Activated CD4-positive, alpha-beta T cell treated with anti-CD3 and anti-CD28 coated beads for 48 hours (primary cell): ENCODE results near the gene KRT75.
"Not testable (repeated sequence)": the region's sequence is repeated elsewhere in the genome, so short reads cannot be mapped to it uniquely, and the experiment has no call there.

Experiments used
- DNase-seq: peaks from one replicate; pipeline ENCODE4 v3.0.0-alpha.2; 2020

The KRT75 gene

GRCh38 chr12:52414936-52415335 is 19.2 kb downstream of the KRT75 start:
- DNase-seq: no peak

GRCh38 chr12:52413782-52414345 is 20.3 kb downstream of the KRT75 start:
- DNase-seq: no peak

DNA sequence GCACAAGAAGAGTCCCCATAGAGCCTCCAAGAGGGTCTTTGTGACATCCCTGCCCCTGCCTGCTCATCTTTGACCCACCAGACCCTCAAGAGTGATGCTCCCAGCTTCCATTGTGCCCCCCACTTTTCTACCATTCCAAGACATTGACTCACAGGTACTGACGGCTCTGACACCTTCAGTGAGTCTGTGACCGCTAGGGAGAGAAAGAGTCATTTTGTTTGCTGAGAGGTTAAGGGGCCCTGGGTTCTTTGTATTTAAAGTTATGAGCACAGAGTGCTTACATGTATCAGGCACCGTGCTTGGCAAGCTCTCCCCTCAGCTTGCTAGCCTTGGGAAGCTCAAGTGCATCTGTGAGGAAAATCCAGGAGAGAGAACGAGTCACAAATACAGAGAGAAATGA is 21.0 kb downstream of the KRT75 start:
- DNase-seq: no peak

DNA sequence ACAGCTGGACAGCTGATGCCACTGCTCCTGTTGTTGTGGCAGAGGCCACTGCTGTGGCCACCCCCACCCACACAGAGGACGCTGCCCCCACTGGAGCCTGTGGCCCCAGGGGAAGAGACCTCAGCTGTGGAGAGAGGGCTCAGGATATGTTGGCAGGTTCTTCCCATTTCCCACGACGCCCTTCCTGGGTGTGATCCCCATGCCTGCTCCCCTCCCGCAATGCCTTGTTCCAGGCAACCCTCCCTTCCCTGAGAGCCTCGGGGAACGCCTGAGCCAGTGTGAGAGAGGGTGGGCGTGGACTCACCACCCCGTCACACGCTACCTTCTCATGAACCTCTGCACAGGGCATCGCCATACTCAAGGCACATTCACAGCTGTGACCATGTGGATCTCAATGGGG is 22.4 kb downstream of the KRT75 start:
- no peak for DNase-seq

DNA sequence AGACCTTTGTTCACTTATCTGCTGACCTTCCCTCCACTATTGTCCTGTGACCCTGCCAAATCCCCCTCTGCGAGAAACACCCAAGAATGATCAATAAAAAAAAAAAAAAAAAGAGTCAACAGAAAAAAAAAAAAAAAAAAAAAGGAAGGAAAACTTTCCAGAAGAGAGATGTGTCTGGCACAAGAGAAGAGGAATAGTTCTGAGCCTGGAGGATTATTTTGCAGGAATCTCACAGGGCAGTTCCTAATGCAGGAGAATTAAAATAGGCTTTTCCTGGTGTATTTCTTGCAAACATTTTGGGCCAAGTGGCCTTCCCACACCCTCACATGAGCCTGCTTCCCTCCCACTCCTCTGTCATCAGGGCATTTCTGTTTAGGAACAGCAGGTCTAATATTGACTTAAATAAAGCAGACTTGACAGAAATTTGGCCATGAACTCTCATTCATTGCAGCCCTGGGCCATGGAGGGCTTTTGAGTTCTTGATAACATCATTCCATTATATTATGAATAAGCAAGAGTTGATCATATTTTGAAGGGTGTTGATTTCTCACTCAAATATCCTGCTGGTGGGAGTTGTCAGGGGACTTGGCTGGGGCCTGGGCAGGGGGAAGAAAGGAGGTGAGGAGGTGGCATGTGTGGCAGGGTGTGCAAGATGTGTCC is 23.5 kb downstream of the KRT75 start:
- not testable (repeated sequence) for DNase-seq

DNA sequence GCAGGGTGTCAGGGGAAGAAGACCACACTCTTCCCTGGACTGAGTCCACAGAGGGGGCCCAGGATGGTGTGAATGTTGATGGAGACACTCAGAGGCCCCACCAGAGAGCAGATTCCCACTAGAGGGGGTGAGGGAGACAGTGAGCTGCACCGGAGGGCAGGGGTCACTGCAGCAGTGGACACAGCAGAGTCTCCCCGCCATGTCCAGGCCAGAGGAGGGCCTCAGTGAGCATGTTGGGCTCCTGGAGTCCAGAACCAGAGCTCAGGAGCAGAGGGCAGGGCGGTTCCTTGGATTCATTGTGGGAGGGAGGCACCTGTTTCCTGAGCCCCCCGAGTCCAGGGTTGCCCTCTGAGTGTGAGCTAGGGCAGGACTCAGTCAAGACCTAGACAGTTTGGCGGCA is 26.3 kb downstream of the KRT75 start:
- DNase-seq: no peak

- no peak for DNase-seq
These were observed 28.2 kb downstream of the KRT75 start, which contains the start of gene KRT82 for GRCh38 chr12:52405922-52406385. Gene KRT82, minus strand, starts transcription at chr12:52406335. Its CDS starts 58 bp downstream, at chr12:52406277.

- no peak for DNase-seq
These were observed 29.2 kb downstream of the KRT75 start for GRCh38 chr12:52404951-52405350.

DNA sequence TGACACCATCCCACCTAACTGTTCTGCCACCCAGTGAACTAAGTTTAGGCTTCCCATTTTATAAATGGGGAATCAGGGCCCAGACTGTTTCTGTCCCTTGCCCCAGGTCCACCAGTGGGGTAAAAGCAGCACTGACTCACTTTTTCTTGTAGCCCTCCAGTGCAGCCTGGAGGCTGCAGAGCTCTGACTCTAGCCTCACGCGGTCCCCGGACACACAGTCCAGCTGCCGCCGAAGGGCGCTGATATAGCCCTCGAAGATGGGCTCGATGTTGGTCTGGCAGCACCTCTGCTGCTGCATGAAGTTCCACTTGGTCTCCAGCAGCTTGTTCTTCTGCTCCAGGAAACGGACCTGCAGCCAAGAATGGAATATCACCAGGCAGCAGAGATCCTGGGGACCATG is 30.6 kb downstream of the KRT75 start:
- no peak for DNase-seq

DNA sequence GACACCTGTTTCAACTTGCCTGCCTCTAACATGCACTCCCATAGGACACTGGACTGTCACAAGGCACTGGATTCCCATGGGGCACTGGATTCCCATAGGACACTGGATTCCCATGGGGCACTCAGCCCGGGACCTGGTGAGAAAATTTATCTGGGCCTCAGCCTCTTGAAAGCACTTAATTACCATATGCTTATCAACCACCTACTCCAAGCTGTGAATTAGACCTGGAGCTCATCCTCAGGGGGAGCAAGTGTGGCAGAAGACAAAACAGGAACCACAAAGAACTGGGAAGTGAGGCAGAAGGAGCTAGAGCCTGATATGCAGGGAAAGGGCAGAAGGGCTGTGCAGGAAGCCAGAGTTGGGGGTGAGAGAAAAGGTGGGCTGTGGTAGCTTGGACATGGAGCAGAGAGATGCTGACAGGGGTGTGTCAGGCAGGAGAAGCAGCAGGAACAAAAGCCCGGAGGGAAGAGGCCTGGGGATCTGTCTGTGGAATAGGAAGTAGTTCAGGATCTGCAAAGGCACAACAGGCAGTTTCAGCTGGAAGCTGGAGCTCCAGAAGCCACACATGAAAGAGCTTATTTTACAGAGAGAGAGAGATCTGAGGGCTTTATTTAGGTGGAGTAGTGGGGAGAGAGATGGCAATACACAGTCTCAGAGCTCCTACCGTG is 31.2 kb downstream of the KRT75 start:
- DNase-seq: no peak

GRCh38 chr12:52402377-52402776 is 31.8 kb downstream of the KRT75 start:
- no peak for DNase-seq

DNA sequence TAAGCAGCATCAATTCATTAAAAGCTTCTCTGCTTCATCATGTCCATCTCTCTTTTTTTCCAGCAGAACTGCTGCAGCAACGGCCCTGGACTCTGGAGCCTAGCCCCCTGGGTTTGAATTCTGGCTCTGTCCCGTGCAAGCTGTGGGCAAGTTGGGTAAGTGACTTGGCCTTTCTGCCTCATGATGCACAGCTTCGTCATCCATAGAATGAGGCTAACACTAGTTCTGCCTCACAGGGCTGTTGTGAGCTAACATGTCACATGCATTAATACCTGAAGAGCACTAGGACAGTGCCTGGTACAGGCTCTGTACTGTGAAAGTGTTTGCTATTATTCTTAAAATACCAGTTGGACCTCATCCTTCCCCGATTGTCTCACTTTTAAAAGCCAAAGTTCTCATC is 32.2 kb downstream of the KRT75 start:
- no peak for DNase-seq

DNA sequence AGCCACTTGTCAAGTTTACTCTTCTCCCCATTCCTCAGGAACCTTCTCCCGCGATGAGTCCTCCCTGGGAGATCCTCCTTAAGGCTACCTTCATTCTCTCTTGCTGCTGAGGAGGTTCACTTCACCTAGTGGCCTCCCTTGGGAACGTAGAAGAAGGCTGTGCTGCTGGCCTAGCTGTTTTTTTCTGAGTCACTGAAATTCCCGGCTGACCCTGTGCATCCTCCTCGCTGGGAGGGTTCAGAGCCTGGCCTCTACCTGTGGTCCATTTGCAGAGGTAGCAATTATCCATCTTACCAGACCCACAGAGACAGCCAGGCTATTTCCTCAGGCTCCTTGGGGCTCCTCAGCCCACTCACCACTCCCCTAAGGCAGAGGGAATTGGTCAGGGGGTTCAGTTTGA is 32.6 kb downstream of the KRT75 start:
- no peak for DNase-seq

DNA sequence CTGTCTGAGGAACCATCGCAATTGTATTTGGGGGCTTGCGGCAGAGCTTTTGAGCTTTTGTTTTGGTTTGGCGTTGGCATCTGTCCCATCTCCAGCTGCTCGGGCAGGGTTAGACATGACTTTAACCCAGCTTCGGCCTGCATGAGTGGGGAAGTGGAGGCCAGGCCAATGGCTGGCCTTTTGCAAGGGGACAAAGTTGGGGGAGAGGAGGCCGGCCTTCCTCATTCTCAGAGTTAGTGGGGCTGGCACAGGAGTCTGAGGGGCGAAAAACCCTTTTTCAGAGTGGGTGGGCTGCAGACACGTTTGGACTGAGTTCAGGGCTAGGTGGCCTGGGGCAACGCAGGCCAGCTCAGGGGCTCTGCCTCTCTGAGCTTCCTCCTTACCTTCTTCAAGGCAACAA is 33.3 kb downstream of the KRT75 start:
- DNase-seq: no peak

DNA sequence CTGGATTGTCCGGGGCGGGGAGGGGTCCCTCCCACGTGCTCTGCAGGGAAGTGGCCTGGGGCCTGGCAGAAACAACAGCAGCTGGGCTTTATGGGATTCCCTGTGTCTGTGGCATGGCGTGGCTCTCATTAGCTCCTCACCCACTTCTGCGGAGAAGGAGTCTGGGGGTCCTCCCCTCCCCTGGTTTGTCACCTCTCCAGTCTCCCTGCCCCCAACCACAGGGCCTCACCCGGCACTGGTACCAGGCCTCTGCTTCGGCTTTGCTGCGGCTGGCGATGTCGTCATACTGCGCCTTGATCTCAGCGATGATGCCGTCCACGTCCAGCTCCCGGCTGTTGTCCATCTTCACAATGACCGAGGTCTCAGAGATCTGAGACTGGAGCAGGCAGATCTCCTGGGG is 34.4 kb downstream of the KRT75 start:
- no peak for DNase-seq

- DNase-seq: no peak
These were observed 36.0 kb downstream of the KRT75 start for GRCh38 chr12:52398176-52398575.

DNA sequence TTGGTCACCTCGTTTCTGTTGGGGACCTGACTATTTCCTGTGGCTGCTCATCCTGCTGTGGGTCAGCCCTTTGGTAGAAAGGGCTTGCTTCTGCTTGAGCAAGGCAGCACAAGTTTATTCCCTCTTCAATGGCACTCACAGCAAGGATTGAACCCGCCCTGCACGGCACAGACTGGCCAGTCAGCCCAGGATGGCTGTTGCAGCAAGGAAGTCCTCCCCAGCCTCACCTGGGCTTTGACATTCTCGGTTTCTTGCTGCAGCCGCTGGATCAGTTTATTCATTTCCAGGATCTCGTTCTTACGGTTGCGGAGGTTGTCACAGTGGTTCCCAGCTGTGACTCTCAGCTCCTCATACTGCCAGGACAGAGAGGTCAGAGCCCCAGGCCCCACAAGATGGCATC is 37.5 kb downstream of the KRT75 start:
- no peak for DNase-seq

- DNase-seq: peak; percentile 41
These were observed 38.3 kb downstream of the KRT75 start for GRCh38 chr12:52395761-52396434.

- DNase-seq: no peak
These were observed 39.2 kb downstream of the KRT75 start for GRCh38 chr12:52394836-52395405.

GRCh38 chr12:52392465-52393007 is 41.6 kb downstream of the KRT75 start:
- DNase-seq: no peak

GRCh38 chr12:52391618-52392002 is 42.6 kb downstream of the KRT75 start:
- no peak for DNase-seq

DNA sequence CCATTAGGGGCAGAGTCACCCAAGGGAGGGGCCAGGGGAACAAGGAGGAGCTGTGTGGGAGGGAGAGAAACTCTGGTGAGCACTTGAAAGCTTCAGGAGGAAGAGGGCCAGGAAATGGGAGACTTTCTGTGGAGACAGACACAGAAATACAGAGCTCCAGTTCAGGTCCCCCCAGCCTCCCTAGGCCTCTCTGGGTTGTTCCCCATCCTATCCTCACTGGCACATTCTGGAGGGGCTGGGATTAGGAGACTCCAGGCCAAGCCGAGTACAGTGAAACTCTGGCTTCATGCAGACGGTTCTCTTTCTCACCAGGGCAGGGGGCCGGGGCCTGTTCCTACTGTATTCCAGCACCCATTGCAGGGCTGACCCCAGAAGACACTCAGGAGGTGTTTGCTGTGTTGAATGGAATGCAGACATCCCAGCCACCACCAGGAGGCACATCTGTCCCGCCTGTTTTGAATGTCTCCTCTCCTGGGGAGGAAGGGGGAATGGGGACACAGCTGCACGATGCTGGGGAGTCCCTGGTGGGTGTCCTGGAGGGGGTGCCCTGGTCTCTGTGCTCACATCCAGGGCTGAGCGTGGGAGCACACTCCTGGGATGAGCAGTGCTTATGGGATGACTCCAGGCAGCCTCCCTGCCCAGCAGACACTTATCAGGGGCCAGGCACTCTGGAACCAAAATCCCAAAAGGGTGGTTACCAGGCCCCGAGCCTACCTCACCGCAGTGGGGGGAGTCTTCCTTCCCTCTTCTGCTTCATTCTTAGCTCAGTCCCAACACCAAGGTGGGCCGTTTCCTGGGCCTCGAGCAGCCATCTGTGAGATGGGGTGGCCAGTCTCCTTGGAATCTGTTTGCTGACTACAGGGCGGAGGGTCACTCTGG is 43.2 kb downstream of the KRT75 start:
- peak; percentile 18 for DNase-seq
